DND-41 (cell line): ENCODE results near the gene YIPF4.
A peak's percentile ranks its signal among the peaks of the same experiment; 100 is the strongest.

Experiments
- ATAC-seq: fragments of 200-7000 bp; cut with Tn5 transposase; 3 replicates; pipeline ENCODE4 v1.9.1; 2021; ENCODE audit warnings: low read depth; ENCODE audit not compliant: insufficient read depth
- DNase-seq: peaks from one replicate; pipeline ENCODE4 v3.0.0-alpha.2; 2020
- H2AFZ ChIP-seq: 2 replicates; pipeline ENCODE4 v1.6.0; 2012; ENCODE audit warnings: low read depth, low read length
- H3K27ac ChIP-seq: 2 replicates; pipeline ENCODE4 v1.5.1; 2012; ENCODE audit warnings: low read length, inconsistent platforms
- H3K27me3 ChIP-seq: fragments of 200-600 bp; sonication (generic); 2 replicates; pipeline ENCODE4 v1.6.0; 2012; ENCODE audit warnings: low read length, mild to moderate bottlenecking, inconsistent platforms; ENCODE audit not compliant: insufficient read depth, poor library complexity
- H3K36me3 ChIP-seq: 2 replicates; pipeline ENCODE4 v1.5.1; 2012; ENCODE audit warnings: low read length, inconsistent platforms; ENCODE audit not compliant: insufficient read depth
- H3K4me1 ChIP-seq: 2 replicates; pipeline ENCODE4 v1.5.1; 2012; ENCODE audit warnings: mild to moderate bottlenecking, low read length; ENCODE audit not compliant: insufficient read depth
- H3K4me2 ChIP-seq: 2 replicates; pipeline ENCODE4 v1.6.0; 2012; ENCODE audit warnings: mild to moderate bottlenecking, moderate library complexity, low read length, inconsistent platforms; ENCODE audit not compliant: insufficient read depth
- H3K4me3 ChIP-seq, 2 experiments: fragments of 200-600 bp in 1 of 2; shearing (Covaris generic) in 1 of 2; 2 replicates each; pipeline ENCODE4 v1.5.1; 2012 to 2016; ENCODE audit warnings: inconsistent platforms in 2 of 2, low read length in 2 of 2, mild to moderate bottlenecking in 2 of 2, low read depth in 1 of 2, moderate library complexity in 1 of 2
- H3K79me2 ChIP-seq: 2 replicates; pipeline ENCODE4 v1.6.0; 2012; ENCODE audit warnings: low read length, inconsistent platforms; ENCODE audit not compliant: insufficient read depth
- H3K9ac ChIP-seq: 2 replicates; pipeline ENCODE4 v1.6.0; 2012; ENCODE audit warnings: low read depth, mild to moderate bottlenecking, inconsistent platforms, low read length, moderate library complexity
- H3K9me3 ChIP-seq: 2 replicates; pipeline ENCODE4 v1.5.1; 2012; ENCODE audit warnings: low read length, moderate library complexity, mild to moderate bottlenecking, inconsistent platforms; ENCODE audit not compliant: insufficient read depth, severe bottlenecking
- H4K20me1 ChIP-seq: 2 replicates; pipeline ENCODE4 v1.6.0; 2012; ENCODE audit warnings: low read length; ENCODE audit not compliant: insufficient read depth
- CTCF ChIP-seq: IDR thresholded peaks from 2 replicates; pipeline ENCODE4 v1.5.1; 2012; ENCODE audit warnings: borderline replicate concordance, low read length, moderate library complexity, mild to moderate bottlenecking; ENCODE audit not compliant: poor library complexity, severe bottlenecking; ENCODE audit errors: extremely low read depth
- EZH2 ChIP-seq: IDR thresholded peaks from 3 replicates; pipeline ENCODE4 v1.6.1; 2012; ENCODE audit warnings: borderline replicate concordance, low read depth, mild to moderate bottlenecking, moderate library complexity, low read length, inconsistent platforms; ENCODE audit not compliant: severe bottlenecking

Gene YIPF4

GRCh38 chr2:32277674-32278477 lies at the start of gene YIPF4:
TSS of gene YIPF4 (plus strand) at chr2:32277904. CDS start at chr2:32278156, 252 bp downstream.
- peak within 1 kb of the TSS; percentile 83 for H3K9ac ChIP-seq
- H3K4me3 ChIP-seq = peak within 1 kb of the TSS; percentile 52 to 85
- no peaks in the 10 kb centered on the region for H4K20me1 ChIP-seq
- peak within 1 kb of the TSS; percentile 87 for H2AFZ ChIP-seq
- H3K27me3 ChIP-seq = no peaks in the 10 kb centered on the region
- peaks cover 23% of the 10 kb centered on the region for H3K4me1 ChIP-seq
- DNase-seq (peak; percentile 94), ATAC-seq (peak; percentile 100)
- peak within 1 kb of the TSS; percentile 87 for H3K27ac ChIP-seq
- H3K4me2 ChIP-seq = peak within 1 kb of the TSS; percentile 78
- peaks cover 49% of the 10 kb centered on the region for H3K79me2 ChIP-seq
- H3K9me3 ChIP-seq = no peaks in the 10 kb centered on the region
- H3K36me3 ChIP-seq = peaks cover 18% of the 10 kb centered on the region
- TF ChIP-seq EZH2 = no peak
- TF ChIP-seq CTCF = no peak

- Histone ChIP-seq H3K4me1 (no peaks in the 10 kb centered on the region), H3K79me2 (no peaks in the 10 kb centered on the region), H3K36me3 (peaks cover 9% of the 10 kb centered on the region; the same call in 1 of the 2 replicates), H3K27me3 (no peaks in the 10 kb centered on the region), H4K20me1 (no peaks in the 10 kb centered on the region), H3K4me2 (no peak overlapping the region), H3K9me3 (no peaks in the 10 kb centered on the region), H3K4me3 (no peak overlapping the region), H3K27ac (no peak overlapping the region), H2AFZ (no peak overlapping the region), H3K9ac (no peak overlapping the region)
- no peak for TF ChIP-seq CTCF
- DNase-seq (no peak), ATAC-seq (no peak)
These were observed 49.5 kb upstream of the YIPF4 start for GRCh38 chr2:32228181-32228580.

DNA sequence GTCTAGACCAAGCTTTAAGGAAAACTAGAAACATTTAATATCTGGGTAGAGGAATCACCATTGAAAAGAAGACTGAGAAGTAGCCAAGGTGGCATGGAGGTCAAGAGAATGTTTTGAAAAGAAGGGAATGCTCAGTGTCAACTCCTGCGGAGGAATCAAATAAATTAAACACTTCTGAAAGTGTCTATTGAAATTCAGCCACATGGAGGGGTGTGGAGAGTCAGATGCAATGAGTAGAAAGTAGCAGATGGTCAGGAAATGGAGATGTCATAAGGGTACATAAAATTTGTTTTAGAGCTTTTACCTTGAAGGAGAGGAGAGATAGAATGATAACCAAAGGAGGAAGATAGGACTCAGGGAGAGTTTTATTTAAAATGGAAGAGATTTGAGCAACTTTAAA lies 48.1 kb upstream of the YIPF4 start:
- Histone ChIP-seq H3K27ac (no peak overlapping the region), H3K4me3 (no peak overlapping the region), H3K9me3 (no peaks in the 10 kb centered on the region), H3K79me2 (no peaks in the 10 kb centered on the region), H4K20me1 (no peaks in the 10 kb centered on the region), H3K4me2 (no peak overlapping the region), H3K36me3 (no peaks in the 10 kb centered on the region), H2AFZ (no peak overlapping the region), H3K9ac (no peak overlapping the region), H3K27me3 (no peaks in the 10 kb centered on the region), H3K4me1 (no peaks in the 10 kb centered on the region)
- ATAC-seq = no peak
- no peak for DNase-seq
- TF ChIP-seq CTCF (no peak), EZH2 (no peak)
